Suppressor macrophage treated with lipopolysaccharide for 4 hours (primary cell): ENCODE measurements around the gene MAFG.

Experiments
- DNase-seq: peaks from one replicate; pipeline ENCODE4 v3.0.0-alpha.2; 2020

Gene MAFG

GRCh38 chr17:81889602-81890001, 37.9 kb downstream of the MAFG start:
- no peak for DNase-seq

- no peak for DNase-seq
These were observed 38.4 kb downstream of the MAFG start for GRCh38 chr17:81888988-81889595.

- DNase-seq = no peak
These were observed 39.2 kb downstream of the MAFG start for GRCh38 chr17:81888105-81888987.

- DNase-seq = peak; percentile 72
These were observed 41.5 kb downstream of the MAFG start for GRCh38 chr17:81885869-81886548.

- no peak for DNase-seq
These were observed 42.1 kb downstream of the MAFG start for GRCh38 chr17:81885454-81885853.

- no peak for DNase-seq
These were observed 42.6 kb downstream of the MAFG start for GRCh38 chr17:81884968-81885367.

GRCh38 chr17:81884520-81884919, 43.0 kb downstream of the MAFG start:
- no peak for DNase-seq

GRCh38 chr17:81879121-81879520, 48.4 kb downstream of the MAFG start:
- no peak for DNase-seq

GRCh38 chr17:81878294-81878693, 49.2 kb downstream of the MAFG start:
- DNase-seq = no peak

- no peak for DNase-seq
These were observed 50.0 kb downstream of the MAFG start for GRCh38 chr17:81877569-81877968.

- peak; percentile 98 for DNase-seq
These were observed 55.9 kb downstream of the MAFG start for GRCh38 chr17:81871387-81872230.

- DNase-seq = no peak
These were observed 56.6 kb downstream of the MAFG start, which contains the start of gene ARHGDIA for GRCh38 chr17:81870981-81871386. ARHGDIA (minus strand) TSS chr17:81871337; CDS start chr17:81869930, 1,407 bp downstream.

GRCh38 chr17:81870131-81870980, 57.2 kb downstream of the MAFG start:
- DNase-seq = peak; percentile 66

- no peak for DNase-seq
These were observed 58.1 kb downstream of the MAFG start for GRCh38 chr17:81869221-81870130.

- DNase-seq = no peak
These were observed 58.8 kb downstream of the MAFG start for GRCh38 chr17:81868674-81869220.
